GM18867 (cell line): ENCODE results near the gene TGM1.

Experiments used
- ATAC-seq: cut with Tn5 transposase; IDR thresholded peaks from one replicate; pipeline ENCODE4 v1.9.1; 2021; ENCODE audit warnings: mild to moderate bottlenecking, moderate library complexity; ENCODE audit not compliant: unreplicated experiment

Gene TGM1

GRCh38 chr14:24262821-24263733 lies at the start of gene TGM1:
Gene TGM1, minus strand, starts transcription at chr14:24263177. Its CDS starts 825 bp downstream, at chr14:24262352.
- no peak for ATAC-seq

DNA sequence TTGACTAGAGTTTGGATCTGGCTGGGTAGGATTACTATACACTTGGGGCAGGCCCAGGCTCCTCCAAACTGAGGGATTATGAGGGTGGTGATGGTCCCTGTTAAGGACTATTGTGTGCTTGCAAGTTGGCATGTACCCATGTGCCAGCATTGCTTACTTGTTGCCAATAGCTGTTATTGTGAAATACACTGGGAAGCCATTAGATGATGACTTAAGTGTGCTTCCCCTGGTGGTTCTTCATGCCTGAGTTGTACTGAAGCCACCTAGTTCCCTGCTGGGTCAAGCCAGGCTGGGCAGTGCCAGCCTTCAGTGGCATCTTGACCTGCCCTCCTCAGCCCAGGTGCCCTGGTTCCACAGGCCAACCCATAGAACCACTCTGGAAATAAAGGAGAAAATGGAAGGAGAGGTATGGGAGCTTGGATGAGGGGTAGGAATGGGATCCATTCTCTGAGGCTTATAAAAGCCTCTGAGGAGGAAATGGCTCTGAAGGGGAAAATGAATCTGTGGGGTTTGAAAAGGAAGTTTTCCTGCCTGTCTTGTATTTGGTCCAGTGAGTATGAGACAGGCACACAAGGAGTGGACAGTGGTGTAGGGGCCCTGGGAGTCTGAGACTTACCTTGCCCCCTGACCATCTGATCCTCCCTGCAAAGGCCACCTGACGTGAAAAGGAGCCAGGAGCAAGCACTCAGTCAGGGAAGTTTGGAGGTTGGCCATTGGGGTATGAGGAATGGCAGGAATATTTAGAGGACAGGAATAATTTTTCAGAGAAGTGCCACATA lies 49.0 kb upstream of the TGM1 start:
- no peak for ATAC-seq

DNA sequence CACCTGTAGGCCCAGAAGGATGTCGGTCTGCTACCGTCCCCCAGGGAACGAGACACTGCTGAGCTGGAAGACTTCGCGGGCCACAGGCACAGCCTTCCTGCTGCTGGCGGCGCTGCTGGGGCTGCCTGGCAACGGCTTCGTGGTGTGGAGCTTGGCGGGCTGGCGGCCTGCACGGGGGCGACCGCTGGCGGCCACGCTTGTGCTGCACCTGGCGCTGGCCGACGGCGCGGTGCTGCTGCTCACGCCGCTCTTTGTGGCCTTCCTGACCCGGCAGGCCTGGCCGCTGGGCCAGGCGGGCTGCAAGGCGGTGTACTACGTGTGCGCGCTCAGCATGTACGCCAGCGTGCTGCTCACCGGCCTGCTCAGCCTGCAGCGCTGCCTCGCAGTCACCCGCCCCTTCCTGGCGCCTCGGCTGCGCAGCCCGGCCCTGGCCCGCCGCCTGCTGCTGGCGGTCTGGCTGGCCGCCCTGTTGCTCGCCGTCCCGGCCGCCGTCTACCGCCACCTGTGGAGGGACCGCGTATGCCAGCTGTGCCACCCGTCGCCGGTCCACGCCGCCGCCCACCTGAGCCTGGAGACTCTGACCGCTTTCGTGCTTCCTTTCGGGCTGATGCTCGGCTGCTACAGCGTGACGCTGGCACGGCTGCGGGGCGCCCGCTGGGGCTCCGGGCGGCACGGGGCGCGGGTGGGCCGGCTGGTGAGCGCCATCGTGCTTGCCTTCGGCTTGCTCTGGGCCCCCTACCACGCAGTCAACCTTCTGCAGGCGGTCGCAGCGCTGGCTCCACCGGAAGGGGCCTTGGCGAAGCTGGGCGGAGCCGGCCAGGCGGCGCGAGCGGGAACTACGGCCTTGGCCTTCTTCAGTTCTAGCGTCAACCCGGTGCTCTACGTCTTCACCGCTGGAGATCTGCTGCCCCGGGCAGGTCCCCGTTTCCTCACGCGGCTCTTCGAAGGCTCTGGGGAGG lies 47.9 kb upstream of the TGM1 start, which contains the start of gene LTB4R:
LTB4R (plus strand) TSS at position 857 of the 959 bp plus-strand sequence. CDS start 4,150 bp downstream, outside the sequence.
- peak; percentile 63 for ATAC-seq

GRCh38 chr14:24310265-24310645 lies 47.3 kb upstream of the TGM1 start:
- ATAC-seq = no peak

GRCh38 chr14:24309538-24310264 lies 46.7 kb upstream of the TGM1 start, which contains the start of gene LTB4R2:
Gene LTB4R2, plus strand, starts transcription at chr14:24310140. Its CDS starts 525 bp downstream, at chr14:24310665.
- ATAC-seq = no peak

GRCh38 chr14:24308342-24309124 lies 45.6 kb upstream of the TGM1 start:
- no peak for ATAC-seq

GRCh38 chr14:24307575-24308341 lies 44.8 kb upstream of the TGM1 start, which contains the start of gene CIDEB:
Gene CIDEB, minus strand, starts transcription at chr14:24307977. Its CDS starts 119 bp downstream, at chr14:24307858.
- ATAC-seq = no peak

DNA sequence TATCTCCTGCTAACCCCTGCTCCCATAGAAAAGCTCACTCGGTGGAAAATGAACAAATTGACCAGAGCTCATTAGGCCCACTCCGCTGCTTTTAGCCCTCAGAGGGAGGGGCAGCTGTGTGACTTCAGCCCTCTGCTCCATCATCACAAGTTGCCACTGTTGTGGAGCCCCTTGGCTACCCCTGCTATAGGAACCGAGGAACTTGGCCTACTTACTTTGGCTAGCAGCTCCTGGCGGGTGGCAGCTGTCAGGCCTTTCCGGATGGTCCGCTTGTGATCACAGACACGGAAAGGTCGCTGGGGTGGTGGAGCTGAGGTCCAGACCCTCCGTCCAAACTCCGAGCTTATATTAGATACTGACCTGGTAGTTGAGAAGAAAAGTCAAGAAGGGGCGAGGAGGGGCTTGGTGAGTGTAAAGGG lies 44.2 kb upstream of the TGM1 start:
- no peak for ATAC-seq

GRCh38 chr14:24304019-24304387 lies 41.0 kb upstream of the TGM1 start:
- no peak for ATAC-seq

- no peak for ATAC-seq
Observed at GRCh38 chr14:24300326-24300980, 37.5 kb upstream of the TGM1 start.

GRCh38 chr14:24299255-24300191 lies 36.5 kb upstream of the TGM1 start, which contains the start of the genes DHRS1 and NOP9:
Gene DHRS1, minus strand, starts transcription at chr14:24299780. Its CDS starts 674 bp downstream, at chr14:24299106.
Gene NOP9, plus strand, starts transcription at chr14:24299850. Its CDS starts 105 bp downstream, at chr14:24299955.
- peak; percentile 75 for ATAC-seq

- no peak for ATAC-seq
Observed at GRCh38 chr14:24298892-24299254, 35.9 kb upstream of the TGM1 start.

- peak; percentile 2 for ATAC-seq
Observed at GRCh38 chr14:24297190-24297964, 34.4 kb upstream of the TGM1 start.

- peak; percentile 55 for ATAC-seq
Observed at GRCh38 chr14:24296341-24297157, 33.6 kb upstream of the TGM1 start.

GRCh38 chr14:24293525-24293924 lies 30.5 kb upstream of the TGM1 start:
- ATAC-seq = no peak
